ENCODE measurements around the gene CD300LG. TPM values are rescaled to one million over a fixed set of nuclear protein-coding genes. Genes with fewer than 3 reads are reported as not detected.
"Not testable (repeated sequence)": the region's sequence is repeated elsewhere in the genome, so short reads cannot be mapped to it uniquely, and the experiment has no call there.

Gene CD300LG
- total and polyA plus RNA-seq, 2 experiments from 2014 or later: not detected

DNA sequence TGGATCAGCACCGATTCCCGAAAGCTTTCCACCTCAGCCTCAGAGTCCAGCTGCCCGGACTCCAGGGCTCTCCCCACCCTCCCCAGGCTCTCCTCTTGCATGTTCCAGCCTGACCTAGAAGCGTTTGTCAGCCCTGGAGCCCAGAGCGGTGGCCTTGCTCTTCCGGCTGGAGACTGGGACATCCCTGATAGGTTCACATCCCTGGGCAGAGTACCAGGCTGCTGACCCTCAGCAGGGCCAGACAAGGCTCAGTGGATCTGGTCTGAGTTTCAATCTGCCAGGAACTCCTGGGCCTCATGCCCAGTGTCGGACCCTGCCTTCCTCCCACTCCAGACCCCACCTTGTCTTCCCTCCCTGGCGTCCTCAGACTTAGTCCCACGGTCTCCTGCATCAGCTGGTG is 15.0 kb downstream of the CD300LG start:
- H4K20me1 ChIP-seq (ENCODE audit: insufficient read depth, poor library complexity, severe bottlenecking): no peaks in the 10 kb centered on the region
- TF ChIP-seq, protein P1, sequence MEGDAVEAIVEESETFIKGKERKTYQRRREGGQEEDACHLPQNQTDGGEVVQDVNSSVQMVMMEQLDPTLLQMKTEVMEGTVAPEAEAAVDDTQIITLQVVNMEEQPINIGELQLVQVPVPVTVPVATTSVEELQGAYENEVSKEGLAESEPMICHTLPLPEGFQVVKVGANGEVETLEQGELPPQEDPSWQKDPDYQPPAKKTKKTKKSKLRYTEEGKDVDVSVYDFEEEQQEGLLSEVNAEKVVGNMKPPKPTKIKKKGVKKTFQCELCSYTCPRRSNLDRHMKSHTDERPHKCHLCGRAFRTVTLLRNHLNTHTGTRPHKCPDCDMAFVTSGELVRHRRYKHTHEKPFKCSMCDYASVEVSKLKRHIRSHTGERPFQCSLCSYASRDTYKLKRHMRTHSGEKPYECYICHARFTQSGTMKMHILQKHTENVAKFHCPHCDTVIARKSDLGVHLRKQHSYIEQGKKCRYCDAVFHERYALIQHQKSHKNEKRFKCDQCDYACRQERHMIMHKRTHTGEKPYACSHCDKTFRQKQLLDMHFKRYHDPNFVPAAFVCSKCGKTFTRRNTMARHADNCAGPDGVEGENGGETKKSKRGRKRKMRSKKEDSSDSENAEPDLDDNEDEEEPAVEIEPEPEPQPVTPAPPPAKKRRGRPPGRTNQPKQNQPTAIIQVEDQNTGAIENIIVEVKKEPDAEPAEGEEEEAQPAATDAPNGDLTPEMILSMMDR (IDR thresholded peaks at IDR 0.05; ENCODE audit: poor library complexity): no peak
- TF ChIP-seq EZH2 (IDR thresholded peaks at IDR 0.05; ENCODE audit: borderline replicate concordance) (no peak), EZH2phosphoT487 (IDR thresholded peaks at IDR 0.05; ENCODE audit: low read depth, severe bottlenecking, unreplicated experiment) (no peak)
- H3K4me2 ChIP-seq: no peak overlapping the region
- no peaks in the 10 kb centered on the region for H3K9me2 ChIP-seq (replicated peaks; ENCODE audit: insufficient read depth)
- no peaks in the 10 kb centered on the region for H3K79me2 ChIP-seq
- H3K4me3 ChIP-seq: no peak overlapping the region
- no peaks in the 10 kb centered on the region for H3K4me1 ChIP-seq (ENCODE audit: insufficient read depth)
- H2AFZ ChIP-seq: no peak overlapping the region
- 89% methylated on average over 9 of the region's 9 CpGs for WGBS (ENCODE audit: low lambda C conversion rate, missing lambda C conversion rate)
- H3K27ac ChIP-seq: no peak overlapping the region
- DNase-seq (ENCODE audit: low spot score): no peak
- H3K27me3 ChIP-seq: no peaks in the 10 kb centered on the region
- H3K9me3 ChIP-seq (ENCODE audit: low read depth): no peaks in the 10 kb centered on the region
- no peaks in the 10 kb centered on the region for H3K36me3 ChIP-seq (replicated peaks; ENCODE audit: insufficient read depth, low read depth)

DNA sequence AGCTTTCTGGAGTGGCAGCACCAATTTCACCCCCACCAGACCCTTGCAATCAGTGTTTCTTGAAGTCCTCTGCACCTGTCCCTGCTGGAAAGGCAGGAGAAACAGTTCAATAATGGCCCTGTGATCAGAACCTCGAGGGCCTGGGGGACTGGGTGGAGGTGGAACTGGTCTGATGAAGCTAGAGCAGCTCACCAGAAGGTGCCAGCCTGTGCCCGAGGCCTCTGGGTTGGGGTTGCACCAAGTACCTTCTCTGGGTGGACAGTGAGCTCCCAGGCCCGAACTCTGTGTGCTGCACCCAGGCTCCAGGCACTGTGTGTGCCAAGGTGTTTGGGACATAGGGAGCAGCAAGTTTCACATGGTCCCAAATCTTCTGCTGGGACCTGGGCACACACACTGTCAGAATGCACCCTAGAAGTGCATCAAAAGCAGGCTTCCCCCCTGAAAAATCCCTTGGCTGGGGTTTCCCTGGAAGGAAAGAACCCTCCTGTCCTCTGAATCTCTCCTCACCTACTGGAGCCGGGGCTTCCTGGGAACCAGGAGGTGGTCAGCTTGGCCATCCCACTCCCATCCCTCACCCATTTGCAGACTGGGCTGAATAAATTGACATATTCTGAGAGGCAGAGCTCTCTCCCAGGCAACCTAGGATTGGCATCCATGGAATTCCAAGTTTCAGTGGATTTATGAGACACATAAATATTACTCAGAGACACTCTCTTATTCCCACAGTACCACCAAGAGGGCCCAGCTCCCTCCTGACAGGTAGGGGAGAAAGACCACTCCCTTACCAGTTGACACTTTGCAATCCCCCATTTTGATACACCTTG is 17.4 kb downstream of the CD300LG start:
- no peaks in the 10 kb centered on the region for H4K20me1 ChIP-seq (ENCODE audit: insufficient read depth, poor library complexity, severe bottlenecking)
- H3K4me1 ChIP-seq (ENCODE audit: insufficient read depth): no peaks in the 10 kb centered on the region
- H3K27ac ChIP-seq: no peak overlapping the region
- no peak overlapping the region for H3K4me3 ChIP-seq
- 80% methylated on average over 4 of the region's 4 CpGs for WGBS (ENCODE audit: low lambda C conversion rate, missing lambda C conversion rate)
- no peak for DNase-seq (ENCODE audit: low spot score)
- no peak overlapping the region for H3K4me2 ChIP-seq
- no peaks in the 10 kb centered on the region for H3K27me3 ChIP-seq
- TF ChIP-seq, protein P1 (IDR thresholded peaks at IDR 0.05; ENCODE audit: poor library complexity): no peak
- no peak for TF ChIP-seq EZH2phosphoT487 (IDR thresholded peaks at IDR 0.05; ENCODE audit: low read depth, severe bottlenecking, unreplicated experiment)
- TF ChIP-seq EZH2 (IDR thresholded peaks at IDR 0.05; ENCODE audit: borderline replicate concordance): no peak
- no peaks in the 10 kb centered on the region for H3K9me2 ChIP-seq (replicated peaks; ENCODE audit: insufficient read depth)
- H3K36me3 ChIP-seq (replicated peaks; ENCODE audit: insufficient read depth, low read depth): no peaks in the 10 kb centered on the region
- no peaks in the 10 kb centered on the region for H3K9me3 ChIP-seq (ENCODE audit: low read depth)
- H2AFZ ChIP-seq: no peak overlapping the region
- H3K79me2 ChIP-seq: no peaks in the 10 kb centered on the region

DNA sequence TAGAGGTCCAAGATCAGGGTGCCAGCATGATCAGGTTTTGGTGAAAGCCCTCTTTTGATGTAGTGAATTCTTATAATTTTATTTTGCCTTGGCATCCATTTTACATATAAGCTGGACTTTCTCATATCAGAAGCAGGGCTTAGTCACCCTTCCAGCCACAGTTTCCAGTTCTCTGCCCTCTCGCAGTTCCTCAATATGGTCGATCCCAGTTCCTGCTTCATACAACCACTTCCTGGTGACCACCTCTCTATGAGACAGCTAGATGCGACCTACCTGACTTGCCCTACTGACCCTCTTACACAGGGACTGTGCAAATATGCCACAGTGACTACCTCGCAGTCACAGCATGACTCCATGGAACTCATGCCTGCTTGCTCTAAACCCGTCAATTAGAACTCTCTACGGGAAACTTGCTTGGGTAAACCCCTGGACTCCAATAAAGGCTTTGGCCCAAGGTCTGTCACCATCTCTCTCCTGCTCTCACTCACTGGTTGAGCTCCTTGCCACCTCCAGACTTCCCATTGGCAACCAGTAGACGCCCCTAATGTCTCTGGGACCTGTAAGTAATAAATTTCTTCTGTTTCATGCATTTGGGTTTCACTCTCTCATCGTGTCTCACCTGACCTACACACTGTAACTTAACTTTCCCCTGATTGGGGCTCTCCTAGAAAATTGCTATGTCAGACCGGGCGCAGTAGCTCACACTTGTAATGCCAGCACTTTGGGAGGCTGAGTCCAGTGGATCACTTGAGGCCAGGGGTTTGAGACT is 21.4 kb downstream of the CD300LG start:
- no peaks in the 10 kb centered on the region for H3K79me2 ChIP-seq
- H3K4me3 ChIP-seq: no peak overlapping the region
- H3K9me3 ChIP-seq (ENCODE audit: low read depth): no peaks in the 10 kb centered on the region
- H3K9me2 ChIP-seq (replicated peaks; ENCODE audit: insufficient read depth): no peaks in the 10 kb centered on the region
- no peak overlapping the region for H2AFZ ChIP-seq
- H3K4me1 ChIP-seq (ENCODE audit: insufficient read depth): no peaks in the 10 kb centered on the region
- no peaks in the 10 kb centered on the region for H3K27me3 ChIP-seq
- no peak overlapping the region for H3K27ac ChIP-seq
- H4K20me1 ChIP-seq (ENCODE audit: insufficient read depth, poor library complexity, severe bottlenecking): no peaks in the 10 kb centered on the region
- H3K36me3 ChIP-seq (replicated peaks; ENCODE audit: insufficient read depth, low read depth): no peaks in the 10 kb centered on the region
- DNase-seq (ENCODE audit: low spot score): no peak
- WGBS (ENCODE audit: low lambda C conversion rate, missing lambda C conversion rate): 81% methylated on average over 10 of the region's 10 CpGs
- TF ChIP-seq EZH2phosphoT487 (IDR thresholded peaks at IDR 0.05; ENCODE audit: low read depth, severe bottlenecking, unreplicated experiment) (no peak), EZH2 (IDR thresholded peaks at IDR 0.05; ENCODE audit: borderline replicate concordance) (no peak)
- TF ChIP-seq, protein P1 (IDR thresholded peaks at IDR 0.05; ENCODE audit: poor library complexity): no peak
- no peak overlapping the region for H3K4me2 ChIP-seq

DNA sequence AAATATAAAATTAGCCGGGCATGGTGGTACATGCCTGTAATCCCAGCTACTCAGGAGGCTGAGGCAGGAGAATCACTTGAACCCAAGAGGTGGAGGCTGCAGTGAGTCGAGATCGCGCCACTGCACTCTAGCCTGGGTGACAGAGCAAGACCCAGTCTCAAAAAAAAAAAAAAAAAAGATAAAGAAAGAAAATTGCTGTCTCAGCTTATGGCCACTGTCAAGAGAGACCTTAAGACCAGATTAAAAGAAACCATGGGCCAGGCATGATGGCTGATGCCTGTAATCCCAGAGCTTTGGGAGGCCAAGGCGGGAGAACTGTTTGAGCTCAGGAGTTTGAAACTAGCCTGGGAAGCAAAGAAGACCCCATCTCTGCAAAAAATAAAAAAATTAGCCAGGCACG is 22.1 kb downstream of the CD300LG start:
- H3K9me3 ChIP-seq (ENCODE audit: low read depth); H4K20me1 ChIP-seq (ENCODE audit: insufficient read depth, poor library complexity, severe bottlenecking): not testable (repeated sequence)
- 98% methylated on average over 6 of the region's 6 CpGs for WGBS (ENCODE audit: low lambda C conversion rate, missing lambda C conversion rate)

More for the DNA sequence above, 22.1 kb downstream of the CD300LG start:
- H3K79me2 ChIP-seq; DNase-seq (ENCODE audit: low spot score); H3K4me2 ChIP-seq; H3K4me3 ChIP-seq; H3K4me1 ChIP-seq (ENCODE audit: insufficient read depth); H2AFZ ChIP-seq; H3K9me2 ChIP-seq (replicated peaks; ENCODE audit: insufficient read depth); H3K27ac ChIP-seq; H3K36me3 ChIP-seq (replicated peaks; ENCODE audit: insufficient read depth, low read depth); H3K27me3 ChIP-seq: not testable (repeated sequence)
